Smooth muscle cell of the brain vasculature (primary cell): Measurements from ENCODE around the gene MEOX1.
"Not testable (repeated sequence)": the region's sequence is repeated elsewhere in the genome, so short reads cannot be mapped to it uniquely, and the experiment has no call there.

Experiments
- DNase-seq: peaks from one replicate; pipeline ENCODE4 v3.0.0-alpha.2; 2012; ENCODE audit warnings: low read depth, low spot score

Gene MEOX1

DNA sequence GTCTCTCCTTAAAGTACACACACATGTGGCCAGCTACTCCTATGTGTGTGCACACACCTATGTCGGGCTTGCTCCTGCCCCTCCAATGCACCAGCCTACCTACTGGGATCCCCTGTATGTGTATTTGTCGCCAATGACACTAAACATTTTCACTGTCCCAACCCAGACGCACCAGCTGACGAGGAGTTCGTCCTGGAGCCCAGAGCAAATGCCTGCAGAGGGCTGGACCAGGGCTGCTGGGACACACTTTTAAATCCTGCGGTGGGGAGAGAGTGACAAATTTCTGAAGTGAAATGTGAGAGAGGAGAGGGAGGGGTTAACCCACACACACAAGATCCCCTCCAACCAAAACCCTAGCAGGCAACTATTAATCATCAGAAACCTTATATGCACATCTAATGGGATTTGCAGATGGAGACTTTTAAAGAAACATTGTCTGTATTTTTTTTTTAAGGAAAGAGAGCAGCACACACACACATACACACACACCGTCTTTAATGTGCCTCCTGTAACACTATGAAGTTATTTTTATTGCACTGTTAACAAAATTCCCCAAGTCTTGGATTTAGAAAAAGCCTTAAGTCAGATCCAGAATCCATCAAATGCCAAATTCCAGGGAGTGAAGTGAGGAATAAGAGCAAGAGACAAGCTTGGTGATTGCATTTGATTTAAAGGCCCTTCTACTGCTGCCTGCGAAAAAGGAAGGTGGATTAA lies at the start of gene MEOX1:
MEOX1 (minus strand) TSS at position 224 of the 714 bp plus-strand sequence. CDS start 388 bp downstream, outside the sequence.
- no peak for DNase-seq

DNA sequence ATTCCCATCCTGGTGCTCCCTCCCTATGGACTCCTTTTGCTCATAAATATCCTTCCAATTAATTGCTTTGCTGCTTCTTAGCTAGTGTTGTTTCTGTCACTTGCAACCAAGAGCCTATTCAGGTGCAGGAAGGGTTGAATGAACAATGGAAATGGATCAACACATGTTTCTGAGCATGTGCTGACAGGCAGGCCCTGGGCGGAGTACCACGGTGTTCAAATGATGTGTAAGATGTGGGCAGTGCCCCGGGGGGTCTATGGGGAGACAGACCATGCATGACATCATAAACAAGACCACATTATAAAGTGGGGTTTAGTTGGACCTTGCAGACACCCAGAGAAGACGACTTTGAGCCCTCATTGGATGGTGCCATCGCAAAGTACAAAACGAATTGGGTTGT lies 48.4 kb upstream of the MEOX1 start:
- no peak for DNase-seq

DNA sequence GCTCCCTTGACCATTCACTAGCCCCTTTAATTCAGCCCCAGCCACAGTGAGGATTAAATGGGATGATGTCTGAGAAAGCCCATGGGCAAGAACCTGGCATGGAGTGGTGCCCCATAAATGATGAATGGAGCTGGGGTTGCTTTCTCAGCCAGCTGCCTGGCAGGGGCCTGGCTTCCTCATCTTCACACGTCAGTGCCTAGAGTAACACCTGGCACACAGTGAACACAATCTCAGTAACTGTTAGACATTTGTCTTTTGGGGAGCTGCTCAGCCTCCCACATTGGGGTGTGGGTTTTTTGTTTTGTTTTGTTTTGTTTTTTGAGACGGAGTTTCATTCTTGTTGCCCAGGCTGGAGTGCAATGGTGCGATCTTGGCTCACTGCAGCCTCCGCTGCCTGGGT lies 47.5 kb upstream of the MEOX1 start:
- DNase-seq, result no peak

DNA sequence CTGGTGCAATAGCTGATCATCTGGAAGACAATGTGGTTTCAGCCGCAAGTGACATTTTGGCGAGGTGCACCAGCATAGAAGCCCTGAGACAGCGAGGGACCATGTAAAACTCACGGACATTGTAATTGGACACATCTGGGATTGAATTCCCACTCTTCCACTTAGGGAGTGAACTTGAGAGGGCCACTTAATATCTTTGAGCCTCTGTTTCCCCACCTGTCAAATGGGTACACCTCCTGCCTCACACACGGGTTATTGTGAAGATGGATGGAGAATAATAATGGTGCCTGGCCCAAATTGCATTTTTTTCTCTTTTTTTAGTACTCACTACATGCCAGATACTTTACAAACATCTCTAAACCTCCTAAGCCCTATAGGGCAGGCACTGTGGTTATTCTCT lies 45.5 kb upstream of the MEOX1 start:
- no peak for DNase-seq

GRCh38 chr17:43706235-43706634 lies 44.5 kb upstream of the MEOX1 start:
- DNase-seq, result no peak

DNA sequence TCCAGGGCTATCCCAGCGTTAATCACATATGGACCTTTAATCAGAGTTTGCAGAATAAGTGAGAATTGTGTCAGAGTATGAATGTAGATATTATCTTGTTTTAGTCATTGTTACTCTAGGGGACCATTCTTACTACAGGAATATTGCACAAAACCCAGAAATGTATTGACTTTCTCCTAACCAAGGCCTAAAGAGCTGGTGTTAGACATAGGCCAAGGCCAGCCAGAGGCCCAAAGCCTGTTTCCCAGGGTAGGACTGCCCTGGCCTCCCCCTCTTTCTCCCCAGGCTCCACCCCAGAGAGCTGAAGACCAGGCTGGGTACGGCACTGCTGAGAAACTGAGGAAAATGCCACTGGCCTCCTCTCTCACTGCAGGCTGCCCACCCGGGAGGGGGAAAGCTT lies 41.9 kb upstream of the MEOX1 start:
- no peak for DNase-seq

DNA sequence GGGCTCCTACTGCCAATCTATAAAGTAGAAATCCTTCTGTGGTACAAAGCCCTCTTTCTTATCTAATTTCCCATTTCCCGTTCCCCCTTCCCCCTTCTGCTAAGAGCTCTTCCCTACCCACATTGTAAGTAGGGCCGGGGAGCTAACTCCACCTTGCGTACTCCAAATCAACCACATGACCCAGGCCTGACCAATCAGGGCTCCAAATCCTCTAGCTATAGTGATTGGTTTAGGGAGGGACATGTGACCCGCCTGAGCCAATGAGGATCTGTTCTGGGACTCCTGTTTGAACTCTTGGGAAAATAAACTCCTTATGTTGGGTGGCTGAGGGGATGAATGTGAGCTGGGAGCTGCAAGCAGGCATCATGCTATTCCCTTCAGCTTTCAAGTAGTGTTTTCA lies 40.9 kb upstream of the MEOX1 start:
- no peak for DNase-seq

GRCh38 chr17:43701318-43701743 lies 39.6 kb upstream of the MEOX1 start:
- no peak for DNase-seq

GRCh38 chr17:43699438-43699756 lies 37.7 kb upstream of the MEOX1 start:
- DNase-seq, result no peak

DNA sequence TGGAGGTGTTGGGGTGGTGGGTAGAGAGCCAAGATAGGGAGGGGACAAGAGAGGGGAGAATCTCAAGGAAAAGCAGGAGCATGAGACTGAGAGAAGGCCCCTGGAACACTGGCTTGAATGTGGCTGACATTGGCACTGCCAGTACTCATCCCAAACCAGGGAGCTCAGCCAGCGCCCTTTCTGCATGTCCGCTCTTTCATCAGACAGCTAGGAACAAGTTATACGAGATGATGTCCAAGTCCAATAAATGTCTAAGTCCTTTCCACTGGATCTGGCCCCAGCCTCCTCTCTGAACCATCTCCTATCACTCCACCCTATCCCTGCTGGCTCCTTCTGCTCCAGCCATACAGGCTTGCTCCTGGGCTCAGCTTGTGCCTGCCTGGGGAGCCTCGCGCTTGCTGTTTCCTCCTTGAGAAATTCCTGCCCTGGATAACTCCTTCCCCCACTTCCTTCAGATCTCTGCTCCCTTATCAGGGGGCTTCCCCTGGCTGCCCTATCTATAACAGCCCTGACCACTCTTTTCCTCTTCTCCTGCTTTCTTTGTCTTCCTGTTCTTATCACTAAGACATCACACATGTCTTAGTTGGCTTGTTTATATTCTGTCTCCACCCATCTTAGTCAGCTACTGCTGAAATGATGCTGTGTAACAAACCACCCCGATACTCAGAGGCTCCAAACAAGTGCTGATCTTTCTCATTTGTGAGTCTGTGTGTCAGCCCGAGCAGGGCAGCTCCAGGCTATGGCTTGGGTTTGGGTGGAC lies 37.1 kb upstream of the MEOX1 start:
- DNase-seq, result no peak

GRCh38 chr17:43697937-43698336 lies 36.2 kb upstream of the MEOX1 start:
- DNase-seq, result no peak

DNA sequence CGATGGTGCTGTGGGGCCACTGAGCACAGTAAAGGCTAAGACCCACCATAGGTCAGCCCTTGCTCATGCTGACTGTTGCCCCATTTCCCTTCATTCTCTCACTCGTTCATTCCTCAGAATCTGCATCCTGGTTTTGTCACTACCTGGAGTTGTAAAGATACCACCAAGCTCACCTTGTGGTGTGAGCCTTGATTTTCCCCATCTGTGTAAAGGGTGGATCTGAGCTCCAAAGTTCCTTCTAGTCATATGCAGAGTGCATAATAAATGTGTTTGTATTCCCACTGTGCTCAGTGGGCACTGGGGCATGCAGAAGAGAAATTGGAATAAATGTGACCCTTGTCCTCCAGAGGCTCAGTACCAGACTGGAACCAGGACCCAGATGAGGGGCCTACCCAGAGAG lies 35.2 kb upstream of the MEOX1 start:
- DNase-seq, result no peak

GRCh38 chr17:43695970-43696865 lies 34.5 kb upstream of the MEOX1 start:
- DNase-seq, result no peak

DNA sequence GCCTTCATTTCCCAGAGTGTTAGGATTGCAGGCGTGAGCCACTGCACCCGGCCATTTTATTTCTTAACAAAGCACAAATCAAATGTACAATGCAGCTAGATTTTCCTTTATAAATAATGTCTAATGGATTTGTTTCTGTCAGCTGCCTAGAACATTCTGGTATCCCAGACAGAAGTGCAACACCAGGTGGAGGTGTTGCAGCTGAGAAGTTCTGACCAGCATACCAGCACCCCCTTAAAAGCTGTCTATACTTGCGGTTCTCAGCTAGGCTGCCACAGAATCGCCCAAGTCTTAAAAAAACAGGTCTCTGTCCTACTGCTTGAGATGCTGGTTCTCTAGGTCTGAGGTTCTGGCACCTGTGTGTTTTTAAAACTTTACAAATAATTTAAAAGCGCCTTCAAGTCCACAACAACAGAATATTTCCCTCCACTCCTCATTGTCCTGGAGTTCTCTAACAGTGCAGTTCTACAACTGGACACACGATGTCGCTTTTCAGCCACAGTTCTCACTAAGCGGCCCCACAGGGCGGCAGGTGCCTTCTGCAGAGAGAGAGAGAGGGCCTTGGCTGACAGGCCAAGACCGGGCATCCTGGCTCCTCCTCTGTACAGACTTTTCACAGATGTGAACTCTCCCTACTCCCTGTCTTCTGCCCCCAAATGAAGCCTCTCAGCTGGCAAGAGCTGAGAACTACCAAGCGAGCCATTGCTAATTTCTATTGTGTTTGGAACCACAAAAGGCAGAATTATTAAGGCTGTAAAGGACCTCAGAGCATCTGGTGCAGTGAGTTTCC lies 32.6 kb upstream of the MEOX1 start:
- peak; percentile 35 for DNase-seq

DNA sequence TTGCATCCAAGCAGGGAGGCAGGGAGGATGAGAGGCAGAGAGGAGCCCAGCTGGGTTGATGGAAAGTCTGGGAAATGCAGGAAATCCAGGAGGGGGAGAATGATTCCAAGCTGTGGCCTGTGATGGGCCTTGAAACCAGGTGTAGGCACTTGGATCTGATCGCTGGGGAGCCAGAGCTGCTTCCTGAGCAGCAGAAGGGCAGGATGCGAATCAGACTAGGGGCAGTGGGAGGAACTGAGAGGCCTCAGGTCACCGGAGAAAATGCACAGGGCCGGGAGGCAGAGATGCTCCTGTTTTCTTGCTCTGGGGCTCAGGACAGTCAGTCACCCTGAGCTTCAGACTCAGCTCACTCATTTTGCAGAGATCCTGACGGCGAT lies 29.6 kb upstream of the MEOX1 start:
- DNase-seq, result no peak

DNA sequence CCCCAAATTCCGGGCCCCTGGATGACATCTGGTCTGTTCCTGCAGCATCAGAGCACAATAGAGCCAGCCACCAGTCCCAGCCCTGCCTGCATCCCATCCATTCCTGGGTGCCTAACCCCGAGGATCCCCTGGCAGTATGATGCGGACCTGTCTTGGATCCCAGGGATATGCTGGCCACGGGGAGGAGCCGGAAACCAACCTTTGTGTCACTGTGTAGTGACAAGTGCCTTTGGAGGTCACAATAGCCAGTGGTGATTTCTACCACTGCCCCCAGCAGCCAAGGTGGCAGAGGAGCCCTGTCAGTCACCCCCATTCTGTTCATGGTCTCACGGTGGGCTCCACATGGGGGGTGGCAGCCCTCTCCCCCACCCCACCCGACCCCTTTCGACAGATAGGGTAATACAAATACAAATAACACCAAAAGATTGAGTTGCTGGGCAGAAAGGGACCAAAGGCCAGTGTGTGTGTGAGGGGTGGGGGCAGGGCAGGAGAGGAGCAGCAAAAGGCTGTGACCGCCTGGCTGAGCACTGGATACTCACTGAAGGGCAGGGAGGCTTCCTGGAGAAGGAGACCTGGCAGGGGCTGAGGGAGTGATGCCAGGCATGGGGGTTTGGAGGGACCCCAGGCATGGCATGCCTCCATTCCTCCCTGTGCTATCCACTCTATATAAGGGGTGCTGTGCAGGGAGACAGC lies 29.0 kb upstream of the MEOX1 start:
- no peak for DNase-seq

GRCh38 chr17:43689814-43690213 lies 28.1 kb upstream of the MEOX1 start:
- DNase-seq, result no peak

DNA sequence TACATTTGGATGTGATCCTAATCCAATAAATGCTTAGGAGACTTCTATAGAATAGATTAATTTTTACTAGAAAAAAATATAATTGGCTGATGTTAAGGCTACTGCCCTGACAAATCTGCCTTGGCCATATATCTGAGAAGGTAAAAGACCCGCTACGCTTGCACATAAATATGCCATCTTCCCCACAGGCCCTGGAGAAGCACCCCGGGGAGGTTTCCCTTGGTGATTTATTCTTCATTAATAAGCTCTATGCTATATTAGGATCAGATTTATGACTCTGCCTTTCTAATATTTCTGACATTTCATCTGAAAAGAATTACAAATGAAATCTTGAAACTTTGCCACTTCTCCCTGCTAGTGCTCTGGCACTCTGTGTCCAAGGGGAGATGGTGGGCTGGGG lies 27.4 kb upstream of the MEOX1 start:
- DNase-seq, result no peak

DNA sequence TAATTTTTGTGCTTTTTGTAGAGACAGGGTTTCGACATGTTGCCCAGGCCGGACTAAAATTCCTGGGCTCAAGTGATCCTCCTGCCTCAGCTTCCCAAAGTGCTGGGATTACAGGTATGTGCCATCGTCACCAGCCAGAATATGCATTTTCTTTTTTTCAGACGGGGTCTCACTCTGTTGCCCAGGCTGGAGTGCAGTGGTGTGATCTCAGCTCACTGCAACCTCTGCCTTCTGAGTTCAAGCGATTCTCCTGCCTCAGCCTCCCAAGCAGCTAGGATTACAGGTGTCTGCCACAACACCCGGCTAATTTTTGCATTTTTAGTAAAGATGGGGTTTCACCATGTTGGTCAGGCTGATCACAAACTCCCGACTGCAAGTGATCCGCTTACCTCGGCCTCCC lies 25.2 kb upstream of the MEOX1 start:
- not testable (repeated sequence) for DNase-seq

DNA sequence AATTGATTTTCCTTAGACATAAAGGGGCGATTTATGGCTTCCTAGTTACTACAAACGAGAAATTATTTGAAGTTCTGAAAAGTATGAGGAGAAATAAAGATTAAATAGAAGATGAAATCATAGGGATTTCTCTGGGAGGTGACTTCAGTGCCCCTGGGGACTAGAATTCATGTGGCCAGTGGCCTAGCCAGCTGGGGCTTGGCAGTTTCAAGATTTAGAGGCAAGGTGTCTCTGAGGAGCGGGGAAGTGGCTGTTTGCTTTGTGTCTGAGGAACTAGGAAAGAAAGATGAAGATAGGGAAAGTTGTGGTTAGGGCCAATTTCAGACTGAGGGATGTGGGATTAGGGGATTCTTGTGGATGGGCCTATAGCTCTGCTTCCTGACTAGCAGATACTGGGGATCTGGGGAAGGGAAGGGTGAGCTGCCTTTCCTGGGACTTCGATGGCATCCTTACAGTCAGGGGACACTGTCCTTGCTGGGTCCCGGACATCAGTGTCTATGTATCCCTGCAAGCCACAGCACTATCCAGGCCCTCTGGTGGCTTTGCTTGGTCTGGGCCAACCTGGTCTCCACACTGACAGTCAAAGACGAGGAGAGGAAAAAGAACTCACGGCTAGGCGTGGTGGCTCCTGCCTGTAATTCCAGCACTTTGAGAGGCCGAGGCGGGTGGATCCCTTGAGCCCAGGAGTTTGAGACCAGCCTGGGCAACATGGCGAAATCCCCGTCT lies 22.4 kb upstream of the MEOX1 start:
- DNase-seq, result no peak
